NCI-H748 treated with DMSO at 0.1 percent for 48 hours (cell line): Measurements from ENCODE around the gene MYLK4.

Experiments used
- DNase-seq: peaks from one replicate; lab custom pipeline; 2025; lab: John Stamatoyannopoulos, UW

The MYLK4 gene

GRCh38 chr6:2630359-2630758 lies 120.4 kb downstream of the MYLK4 start:
- no peak for DNase-seq

GRCh38 chr6:2626401-2626800 lies 124.3 kb downstream of the MYLK4 start:
- no peak for DNase-seq

- DNase-seq = no peak
Measured at GRCh38 chr6:2625581-2625980, 125.1 kb downstream of the MYLK4 start.

GRCh38 chr6:2624177-2624576 lies 126.5 kb downstream of the MYLK4 start:
- DNase-seq = no peak

GRCh38 chr6:2623295-2623694 lies 127.4 kb downstream of the MYLK4 start:
- no peak for DNase-seq

- DNase-seq = no peak
Measured at GRCh38 chr6:2622671-2623070, 128.1 kb downstream of the MYLK4 start.

GRCh38 chr6:2619651-2620050 lies 131.1 kb downstream of the MYLK4 start:
- DNase-seq = no peak

DNA sequence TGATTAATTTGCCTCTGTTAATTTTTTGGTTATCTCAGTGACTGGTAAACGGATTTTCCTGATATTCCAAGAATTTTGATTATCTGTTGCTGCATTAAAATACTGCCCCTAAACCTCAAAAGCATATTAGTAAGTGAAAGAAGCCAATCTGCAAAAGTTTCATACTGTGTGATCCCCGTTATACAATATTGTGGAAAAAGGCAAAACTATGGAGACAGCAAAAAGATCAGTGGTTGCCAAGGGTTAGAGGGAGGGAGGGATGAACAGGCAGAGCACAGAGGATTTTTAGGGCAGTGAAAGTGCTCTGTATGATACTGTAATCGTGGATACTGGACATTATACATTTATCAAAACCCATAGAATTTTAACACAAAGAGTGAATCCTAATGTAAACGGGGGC lies 133.0 kb downstream of the MYLK4 start:
- DNase-seq = no peak

DNA sequence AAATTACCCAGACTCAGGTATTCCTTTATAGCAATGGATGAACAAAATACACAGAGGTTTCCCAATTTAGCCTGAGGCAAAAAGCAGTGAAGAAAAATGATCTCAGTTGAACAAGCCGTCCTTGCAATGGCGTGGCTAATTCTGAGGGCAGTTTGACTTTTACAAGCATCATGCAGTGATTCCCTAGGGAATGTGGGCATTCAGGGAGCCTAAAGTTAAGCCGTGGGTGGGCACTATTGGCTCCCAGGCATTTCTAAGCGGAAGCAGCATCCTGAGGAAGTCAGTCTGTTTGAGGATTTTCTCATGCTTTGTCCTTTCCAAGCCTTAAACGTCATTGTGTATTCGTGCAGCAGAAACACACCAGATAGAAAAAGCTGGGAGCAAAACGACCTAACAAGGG lies 133.9 kb downstream of the MYLK4 start:
- no peak for DNase-seq

- no peak for DNase-seq
Measured at GRCh38 chr6:2615251-2615650, 135.5 kb downstream of the MYLK4 start.

GRCh38 chr6:2614846-2615245 lies 135.9 kb downstream of the MYLK4 start:
- no peak for DNase-seq

DNA sequence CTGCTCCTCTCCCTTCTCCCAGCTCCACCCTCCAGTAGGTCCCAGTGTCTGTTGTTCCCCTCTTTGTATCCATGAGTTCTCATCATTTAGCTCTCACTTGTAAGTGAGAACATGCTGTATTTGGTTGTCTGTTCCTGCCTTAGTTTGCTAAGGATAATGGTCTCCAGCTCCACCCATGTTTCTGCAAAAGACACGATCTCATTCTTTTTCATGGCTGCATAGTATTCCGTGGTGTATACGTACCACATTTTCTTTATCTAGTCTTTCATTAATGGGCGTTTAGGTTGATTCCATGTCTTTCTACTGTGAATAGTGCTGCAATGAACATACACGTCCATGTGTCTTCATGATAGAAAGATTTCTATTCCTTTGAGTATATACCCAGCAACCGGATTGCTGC lies 136.6 kb downstream of the MYLK4 start:
- DNase-seq = no peak
